T1000 (cell line): Measurements from ENCODE around the gene DNAJC27.

Experiments used
- DNase-seq: peaks from one replicate; lab custom pipeline; 2025; ENCODE audit warnings: mixed read lengths; lab: John Stamatoyannopoulos, UW

The DNAJC27 gene

GRCh38 chr2:24925815-24926214 is 45.9 kb downstream of the DNAJC27 start:
- no peak for DNase-seq

GRCh38 chr2:24924732-24925131 is 47.0 kb downstream of the DNAJC27 start:
- DNase-seq = no peak

GRCh38 chr2:24924266-24924665 is 47.5 kb downstream of the DNAJC27 start:
- no peak for DNase-seq

- DNase-seq = no peak
Measured at GRCh38 chr2:24923106-24923505, 48.6 kb downstream of the DNAJC27 start.

GRCh38 chr2:24922556-24922955 is 49.2 kb downstream of the DNAJC27 start:
- no peak for DNase-seq

GRCh38 chr2:24920809-24921441 is 50.8 kb downstream of the DNAJC27 start:
- no peak for DNase-seq

GRCh38 chr2:24920098-24920808 is 51.5 kb downstream of the DNAJC27 start, which contains the start of gene ADCY3:
ADCY3 (minus strand) TSS chr2:24920237; CDS start chr2:24918987, 1,250 bp downstream.
- peak; percentile 19 for DNase-seq

- no peak for DNase-seq
Measured at GRCh38 chr2:24919506-24920097, 52.2 kb downstream of the DNAJC27 start.

- no peak for DNase-seq
Measured at GRCh38 chr2:24919037-24919505, 52.7 kb downstream of the DNAJC27 start.

GRCh38 chr2:24918326-24919036 is 53.3 kb downstream of the DNAJC27 start:
- DNase-seq = no peak

GRCh38 chr2:24917731-24918325 is 53.9 kb downstream of the DNAJC27 start:
- DNase-seq = no peak

- DNase-seq = no peak
Measured at GRCh38 chr2:24917086-24917485, 54.7 kb downstream of the DNAJC27 start.

- DNase-seq = no peak
Measured at GRCh38 chr2:24915796-24916195, 56.0 kb downstream of the DNAJC27 start.

- no peak for DNase-seq
Measured at GRCh38 chr2:24915175-24915574, 56.6 kb downstream of the DNAJC27 start.

- DNase-seq = no peak
Measured at GRCh38 chr2:24914713-24915112, 57.0 kb downstream of the DNAJC27 start.

- no peak for DNase-seq
Measured at GRCh38 chr2:24913911-24914310, 57.8 kb downstream of the DNAJC27 start.

- DNase-seq = no peak
Measured at GRCh38 chr2:24912986-24913385, 58.8 kb downstream of the DNAJC27 start.

GRCh38 chr2:24912523-24912922 is 59.2 kb downstream of the DNAJC27 start:
- DNase-seq = no peak

GRCh38 chr2:24910245-24910644 is 61.5 kb downstream of the DNAJC27 start:
- no peak for DNase-seq

- no peak for DNase-seq
Measured at GRCh38 chr2:24909555-24910177, 62.1 kb downstream of the DNAJC27 start.

- no peak for DNase-seq
Measured at GRCh38 chr2:24908461-24908901, 63.3 kb downstream of the DNAJC27 start.
